NB4 (cell line): ENCODE results near the gene PRR11.

ENCODE experiments used
- DNase-seq: peaks from one replicate; pipeline ENCODE4 v3.0.0; 2010; ENCODE audit warnings: low read depth
- H3K4me3 ChIP-seq: one replicate; pipeline ENCODE4 v1.5.1; 2011; ENCODE audit warnings: mild to moderate bottlenecking, low read depth, low read length, moderate library complexity
- CTCF ChIP-seq: IDR thresholded peaks from one replicate; pipeline ENCODE4 v1.5.1; 2012; ENCODE audit warnings: low read depth, low read length
- MAX ChIP-seq: IDR thresholded peaks from 2 replicates; pipeline ENCODE4 v1.6.1; 2011; ENCODE audit warnings: low read depth, low read length
- MYC ChIP-seq: IDR thresholded peaks from 2 replicates; pipeline ENCODE4 v1.6.1; 2011; ENCODE audit warnings: low read depth, low read length
- POLR2A ChIP-seq: IDR thresholded peaks from 2 replicates; pipeline ENCODE4 v1.6.1; 2011; ENCODE audit warnings: mild to moderate bottlenecking; ENCODE audit not compliant: insufficient read length; ENCODE audit errors: extremely low read depth

The PRR11 gene

DNA sequence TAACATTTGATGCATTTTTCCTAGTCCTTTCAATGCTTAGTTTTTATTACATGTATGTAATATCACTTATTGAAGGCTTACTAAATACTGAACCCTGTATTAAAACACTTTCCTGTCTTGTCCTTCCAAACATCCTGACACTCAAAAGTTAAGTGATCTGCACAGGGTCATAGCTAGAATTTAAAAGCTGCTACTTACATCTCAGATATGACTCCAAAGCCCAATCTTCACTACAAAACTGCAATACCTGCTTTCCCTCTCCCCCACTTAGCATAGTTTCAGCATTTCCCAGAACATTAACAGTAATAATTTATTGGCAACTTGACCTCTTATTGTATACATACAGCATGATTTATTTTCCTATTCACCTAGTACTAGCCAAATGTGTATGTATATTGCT lies 44.6 kb upstream of the PRR11 start:
- H3K4me3 ChIP-seq = no peak overlapping the region
- TF ChIP-seq POLR2A (no peak), MYC (no peak), CTCF (no peak), MAX (no peak)
- DNase-seq = no peak

- no peak for TF ChIP-seq MYC
- no peak for TF ChIP-seq MAX
- TF ChIP-seq POLR2A = no peak
- H3K4me3 ChIP-seq = no peak overlapping the region
- no peak for DNase-seq
Observed at GRCh38 chr17:59111539-59111938, 44.0 kb upstream of the PRR11 start.

DNA sequence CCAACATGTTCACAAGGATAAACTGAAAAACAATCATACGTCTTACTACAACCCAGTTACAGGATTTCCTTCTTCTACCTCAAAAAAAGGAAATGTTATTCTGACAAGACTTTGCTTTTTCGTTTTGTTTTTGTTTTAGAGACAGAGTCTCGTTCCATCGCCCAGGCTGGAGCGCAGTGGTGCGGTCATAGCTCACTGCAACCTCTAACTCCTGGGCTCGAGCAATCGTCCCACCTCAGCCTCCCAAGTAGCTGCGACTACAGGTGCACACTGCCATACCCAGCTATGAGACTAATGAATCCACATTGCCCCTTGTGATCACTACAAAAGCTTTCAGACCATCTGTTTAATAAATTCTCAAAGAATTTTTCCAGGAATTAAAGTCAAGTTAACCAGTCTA lies 40.1 kb upstream of the PRR11 start:
- TF ChIP-seq MAX (no peak), MYC (no peak), CTCF (no peak), POLR2A (no peak)
- no peak overlapping the region for H3K4me3 ChIP-seq
- no peak for DNase-seq

- no peak overlapping the region for H3K4me3 ChIP-seq
- no peak for DNase-seq
- no peak for TF ChIP-seq CTCF
- TF ChIP-seq MAX = no peak
- no peak for TF ChIP-seq POLR2A
- no peak for TF ChIP-seq MYC
Observed at GRCh38 chr17:59121901-59122480, 33.6 kb upstream of the PRR11 start.

- no peak for DNase-seq
- TF ChIP-seq MAX (no peak), POLR2A (no peak), MYC (no peak), CTCF (no peak)
- no peak overlapping the region for H3K4me3 ChIP-seq
Observed at GRCh38 chr17:59124665-59125064, 30.9 kb upstream of the PRR11 start.

DNA sequence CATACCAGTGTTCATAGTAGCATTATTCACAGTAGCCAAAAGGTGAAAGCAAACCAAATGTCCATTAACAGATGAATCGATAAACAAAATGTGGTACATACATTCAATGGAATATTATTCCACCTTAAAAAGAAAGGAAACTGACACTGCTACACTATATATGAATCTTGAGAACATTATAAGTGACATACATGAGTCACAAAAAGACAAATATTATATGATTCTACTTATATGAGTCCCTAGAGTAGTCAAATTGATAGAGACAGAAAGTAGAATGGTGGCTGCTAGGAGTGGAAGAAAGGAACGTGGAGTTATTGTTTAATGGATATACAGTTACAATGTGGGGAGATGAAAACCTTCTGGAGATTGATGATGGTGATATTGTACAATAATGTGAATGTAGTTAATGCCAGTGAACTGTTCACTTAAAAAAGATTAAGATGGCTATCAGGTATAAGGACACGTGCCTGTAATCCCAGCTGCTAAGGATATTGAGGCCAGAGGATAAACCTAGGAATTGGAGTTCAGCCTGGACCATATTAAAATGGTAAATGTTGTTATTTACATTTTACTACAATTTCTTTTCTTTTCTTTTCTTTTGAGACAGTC lies 28.6 kb upstream of the PRR11 start:
- no peak overlapping the region for H3K4me3 ChIP-seq
- no peak for DNase-seq
- no peak for TF ChIP-seq CTCF
- TF ChIP-seq MAX = no peak
- no peak for TF ChIP-seq MYC
- no peak for TF ChIP-seq POLR2A
